ENCODE measurements around the gene PPP6R3.

DNA sequence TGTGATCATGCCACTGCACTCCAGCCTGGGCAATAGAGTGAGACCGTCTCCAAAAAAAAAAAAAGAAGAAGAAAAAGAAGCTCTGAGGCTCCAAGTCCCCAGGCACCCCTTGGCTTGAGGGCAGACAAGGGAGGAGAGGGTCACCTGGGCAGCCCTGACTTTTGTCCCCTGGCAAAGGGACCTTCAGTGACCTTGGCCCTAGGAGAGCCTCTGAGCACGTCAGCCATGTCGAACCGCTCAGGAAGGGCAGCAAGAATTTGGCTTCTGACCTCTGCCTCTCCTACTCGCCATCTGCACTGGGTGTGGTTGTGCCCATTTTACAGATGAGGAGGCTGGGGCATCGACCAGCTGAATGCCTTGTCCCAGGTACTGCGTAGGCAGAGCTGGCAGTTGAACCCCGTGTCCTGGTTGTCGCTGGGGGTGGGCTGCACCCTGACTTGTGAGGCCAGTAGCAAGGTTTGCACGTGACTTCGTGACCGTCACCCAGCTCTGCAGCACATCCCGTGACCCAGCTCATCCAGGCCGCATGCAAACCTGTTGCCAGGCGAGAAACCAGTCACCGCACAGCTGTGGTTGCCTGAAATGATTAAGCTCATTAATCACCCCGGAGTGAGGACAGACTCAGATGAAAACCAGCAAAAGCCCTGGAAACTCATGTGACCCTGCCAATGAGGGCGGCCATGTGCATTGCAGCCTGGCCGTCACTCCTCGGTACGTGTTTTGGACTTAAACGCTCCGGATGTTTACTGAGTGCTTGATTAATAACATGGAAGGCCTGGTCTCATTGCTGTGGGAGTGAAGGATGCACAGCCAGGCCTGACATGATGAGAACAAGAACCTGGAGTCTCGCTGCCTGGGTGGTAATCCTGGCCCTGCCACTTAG is 47.7 kb upstream of the PPP6R3 start:
- TF ChIP-seq, protein P1, sequence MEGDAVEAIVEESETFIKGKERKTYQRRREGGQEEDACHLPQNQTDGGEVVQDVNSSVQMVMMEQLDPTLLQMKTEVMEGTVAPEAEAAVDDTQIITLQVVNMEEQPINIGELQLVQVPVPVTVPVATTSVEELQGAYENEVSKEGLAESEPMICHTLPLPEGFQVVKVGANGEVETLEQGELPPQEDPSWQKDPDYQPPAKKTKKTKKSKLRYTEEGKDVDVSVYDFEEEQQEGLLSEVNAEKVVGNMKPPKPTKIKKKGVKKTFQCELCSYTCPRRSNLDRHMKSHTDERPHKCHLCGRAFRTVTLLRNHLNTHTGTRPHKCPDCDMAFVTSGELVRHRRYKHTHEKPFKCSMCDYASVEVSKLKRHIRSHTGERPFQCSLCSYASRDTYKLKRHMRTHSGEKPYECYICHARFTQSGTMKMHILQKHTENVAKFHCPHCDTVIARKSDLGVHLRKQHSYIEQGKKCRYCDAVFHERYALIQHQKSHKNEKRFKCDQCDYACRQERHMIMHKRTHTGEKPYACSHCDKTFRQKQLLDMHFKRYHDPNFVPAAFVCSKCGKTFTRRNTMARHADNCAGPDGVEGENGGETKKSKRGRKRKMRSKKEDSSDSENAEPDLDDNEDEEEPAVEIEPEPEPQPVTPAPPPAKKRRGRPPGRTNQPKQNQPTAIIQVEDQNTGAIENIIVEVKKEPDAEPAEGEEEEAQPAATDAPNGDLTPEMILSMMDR (IDR thresholded peaks at IDR 0.05; ENCODE audit: low read length) = no peak
- no peak for TF ChIP-seq EZH2 (IDR thresholded peaks at IDR 0.05; ENCODE audit: borderline replicate concordance, low read length)

All from OCI-LY1 (cell line).